ENCODE measurements around the gene MACROD1.

Gene MACROD1

DNA sequence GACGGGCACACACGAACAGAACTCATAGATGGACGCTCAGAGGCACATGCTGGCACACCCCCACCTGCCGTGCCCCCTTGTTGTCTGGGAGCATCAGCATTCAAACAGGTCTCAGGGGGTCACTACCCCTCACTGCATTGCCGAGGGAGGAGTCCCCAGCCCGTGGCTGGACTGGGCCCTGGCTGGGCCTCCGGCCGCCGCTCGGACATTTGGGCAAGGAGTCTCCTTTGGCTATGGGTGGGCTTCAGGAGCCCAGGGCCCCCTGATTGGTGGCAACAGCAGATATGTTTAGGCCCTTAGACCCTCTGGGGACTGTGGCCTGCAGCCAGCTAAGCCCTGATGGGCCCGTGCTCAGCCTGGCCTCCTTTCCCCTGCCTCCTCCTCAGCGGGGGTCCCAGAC lies 88.3 kb downstream of the MACROD1 start:
- DNase-seq (ENCODE audit: low read depth in 2 of 2) = no peak

GRCh38 chr11:64076758-64077157 lies 89.2 kb downstream of the MACROD1 start:
- DNase-seq (ENCODE audit: low read depth in 2 of 2) = no peak

- DNase-seq (ENCODE audit: low read depth in 2 of 2) = no peak
Observed at GRCh38 chr11:64074239-64074638, 91.7 kb downstream of the MACROD1 start.

GRCh38 chr11:64073542-64073941 lies 92.4 kb downstream of the MACROD1 start:
- DNase-seq (ENCODE audit: low read depth in 2 of 2) = no peak

GRCh38 chr11:64072871-64073270 lies 93.0 kb downstream of the MACROD1 start:
- no peak for DNase-seq (ENCODE audit: low read depth in 2 of 2)

- DNase-seq (ENCODE audit: low read depth in 2 of 2) = no peak
Observed at GRCh38 chr11:64072403-64072802, 93.5 kb downstream of the MACROD1 start.

DNA sequence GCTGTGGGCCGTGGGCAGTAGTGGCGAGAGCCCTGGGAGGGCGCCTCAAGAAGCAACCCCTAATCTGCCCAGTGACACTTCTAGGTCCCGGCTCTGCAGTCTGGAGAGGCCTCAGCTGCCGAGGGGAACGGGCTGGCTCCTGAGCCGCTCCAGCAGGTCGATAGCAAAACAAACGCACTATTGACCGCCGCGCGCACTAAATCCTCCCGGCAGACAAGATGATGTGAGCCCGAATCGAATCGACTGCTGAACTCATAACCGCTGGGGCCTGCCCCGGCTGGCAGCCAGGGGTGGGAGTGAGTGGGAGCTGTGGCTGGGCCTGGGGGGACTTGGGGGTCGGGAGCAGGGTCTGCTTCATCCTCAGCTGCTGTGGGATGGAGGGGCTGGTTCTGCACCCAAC lies 94.1 kb downstream of the MACROD1 start:
- no peak for DNase-seq (ENCODE audit: low read depth in 2 of 2)

DNA sequence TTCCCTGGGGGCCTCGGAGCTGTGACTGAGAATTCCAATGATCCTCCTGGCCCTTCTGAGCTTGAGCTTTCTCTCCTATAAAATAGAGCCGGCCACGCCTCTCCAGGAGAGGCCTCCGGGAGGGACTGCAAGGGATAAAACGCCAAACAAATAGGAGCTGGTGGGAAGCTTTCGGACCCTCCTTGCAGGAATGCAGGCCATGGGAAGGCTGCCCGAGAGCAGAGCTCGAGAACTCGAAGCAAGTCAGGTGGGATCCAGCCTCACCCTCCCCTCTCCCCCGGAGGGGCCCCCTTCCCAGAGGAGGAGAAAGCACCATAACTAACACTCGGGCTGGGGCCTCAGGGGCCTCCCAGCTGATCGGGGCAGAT lies 95.6 kb downstream of the MACROD1 start:
- no peak for DNase-seq (ENCODE audit: low read depth in 2 of 2)

- DNase-seq (ENCODE audit: low read depth in 2 of 2) = no peak
Observed at GRCh38 chr11:64069401-64070313, 96.3 kb downstream of the MACROD1 start.

DNA sequence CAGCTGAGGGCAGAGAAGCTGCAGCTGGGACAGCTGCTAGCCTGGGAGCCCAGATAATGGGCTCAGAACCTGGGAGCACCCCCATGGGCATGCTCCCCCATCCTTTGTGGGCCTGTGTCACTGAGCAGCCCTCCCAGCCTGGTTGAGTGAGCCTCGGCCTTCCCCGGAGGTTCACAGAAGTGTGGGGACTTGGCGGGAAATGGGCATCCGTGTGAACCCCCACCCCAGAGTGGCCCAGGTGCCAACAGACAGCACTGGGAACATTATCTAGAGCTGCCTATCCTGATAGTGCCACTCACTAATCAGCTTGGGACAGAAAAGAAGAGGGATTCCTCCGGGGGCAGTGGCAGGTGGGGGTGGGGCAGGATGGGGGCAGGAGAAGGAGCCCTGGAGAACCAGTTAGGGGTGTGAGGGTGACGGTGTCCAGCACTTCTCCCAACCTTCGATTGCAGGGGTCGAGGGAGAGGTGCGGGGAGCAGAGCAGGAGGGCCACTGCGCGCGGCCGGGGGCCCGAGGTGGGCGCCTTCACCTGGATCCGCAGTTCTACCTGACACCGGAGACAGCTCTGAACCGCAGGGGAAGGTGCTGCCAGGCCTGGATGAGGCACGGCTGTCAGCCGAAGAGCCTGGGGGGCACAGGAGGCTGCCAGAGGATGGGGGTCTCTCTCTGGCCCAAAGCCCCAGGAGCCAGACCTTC lies 97.1 kb downstream of the MACROD1 start:
- no peak for DNase-seq (ENCODE audit: low read depth in 2 of 2)

DNA sequence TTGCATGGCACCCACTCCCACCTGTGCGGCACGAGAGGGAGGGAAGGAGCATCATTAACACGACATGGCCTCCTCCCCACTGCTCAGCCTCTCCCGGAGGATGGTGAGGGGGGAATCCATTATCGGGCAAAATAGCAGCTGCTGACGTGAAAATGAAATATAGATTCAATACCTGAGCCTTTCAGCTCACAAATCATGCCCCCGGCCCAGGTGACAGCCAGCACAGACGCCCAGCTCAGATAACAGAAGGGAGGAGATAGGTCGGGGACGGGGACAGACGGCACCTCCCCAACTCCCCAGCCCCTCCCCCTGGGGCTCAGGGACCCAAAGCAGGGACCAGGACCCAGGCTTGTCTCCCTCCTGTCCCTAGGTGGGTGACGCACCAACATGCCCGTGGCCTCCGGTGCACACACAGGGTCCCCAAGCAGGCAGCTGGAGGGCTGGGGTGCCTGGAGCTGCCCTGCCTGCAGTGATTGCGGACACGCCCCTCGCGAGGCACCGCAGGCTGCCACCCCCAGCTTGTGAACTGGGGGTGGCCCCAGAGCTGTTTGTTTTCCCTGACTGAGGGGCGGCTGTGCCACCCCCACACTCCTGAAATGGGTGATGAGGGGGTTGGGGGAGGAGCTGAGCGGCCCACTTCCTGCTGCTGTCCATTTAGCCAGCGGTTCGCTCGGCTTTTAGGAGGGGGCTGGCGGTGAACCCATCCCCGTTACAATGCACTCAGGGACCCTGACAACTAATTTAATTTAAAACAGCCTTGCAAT lies 98.5 kb downstream of the MACROD1 start:
- no peak for DNase-seq (ENCODE audit: low read depth in 2 of 2)

DNA sequence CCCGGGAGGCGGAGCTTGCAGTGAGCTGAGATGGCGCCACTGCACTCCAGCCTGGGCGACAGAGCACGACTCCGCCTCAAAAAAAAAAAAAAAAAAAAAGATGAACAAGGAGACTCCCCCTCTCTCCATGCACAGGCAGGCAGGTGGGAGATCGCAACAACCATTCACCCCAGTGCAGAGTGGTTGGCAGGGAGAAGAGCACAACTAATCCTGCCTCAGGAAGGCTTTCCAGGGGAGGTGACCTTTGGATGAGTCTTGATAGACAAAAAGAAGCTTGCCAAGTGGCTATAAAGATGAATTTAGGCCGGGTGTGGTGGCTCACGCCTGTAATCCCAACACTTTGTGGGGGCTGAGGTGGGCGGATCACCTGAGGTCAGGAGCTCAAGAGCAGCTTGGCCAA lies 100.2 kb downstream of the MACROD1 start:
- DNase-seq (ENCODE audit: low read depth in 2 of 2) = no peak

- no peak for DNase-seq (ENCODE audit: low read depth in 2 of 2)
Observed at GRCh38 chr11:64065141-64065465, 100.8 kb downstream of the MACROD1 start.

GRCh38 chr11:64064374-64065140 lies 101.4 kb downstream of the MACROD1 start:
- no peak for DNase-seq (ENCODE audit: low read depth in 2 of 2)

- DNase-seq (ENCODE audit: low read depth in 2 of 2) = no peak
Observed at GRCh38 chr11:64063777-64064176, 102.1 kb downstream of the MACROD1 start.

GRCh38 chr11:64062185-64063039 lies 103.5 kb downstream of the MACROD1 start:
- DNase-seq (ENCODE audit: low read depth in 2 of 2) = no peak

DNA sequence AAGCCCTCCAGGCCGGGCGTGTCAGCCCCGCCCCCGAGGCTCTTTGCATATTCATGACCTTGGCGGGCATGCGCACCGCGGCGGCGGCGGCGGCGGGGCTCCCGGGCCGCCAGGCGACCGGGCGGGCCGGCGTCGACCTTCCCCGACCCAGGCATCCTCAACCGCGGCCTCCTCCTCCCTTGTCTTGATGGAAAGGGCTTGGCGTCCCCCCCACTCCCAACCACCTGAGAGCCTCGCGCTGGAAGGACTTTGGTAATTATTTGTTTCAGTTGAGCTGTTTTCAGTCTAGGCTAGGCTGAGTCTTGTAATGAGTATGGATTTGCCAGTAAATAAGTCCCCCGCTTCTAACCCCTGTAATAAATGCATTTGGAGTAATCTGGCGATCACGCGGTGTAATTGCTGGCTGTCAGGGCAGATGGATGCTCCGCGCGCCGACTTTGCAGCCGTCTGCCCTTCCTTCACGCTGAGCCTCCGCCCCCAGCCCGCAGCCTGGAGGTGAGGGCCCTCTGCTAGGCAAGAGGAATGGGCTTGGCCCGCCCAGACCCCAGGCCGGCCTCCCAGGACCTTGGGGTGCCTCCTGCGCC lies 105.0 kb downstream of the MACROD1 start:
- peak; percentile 32 to 33 for DNase-seq (ENCODE audit: low read depth in 2 of 2)

DNA sequence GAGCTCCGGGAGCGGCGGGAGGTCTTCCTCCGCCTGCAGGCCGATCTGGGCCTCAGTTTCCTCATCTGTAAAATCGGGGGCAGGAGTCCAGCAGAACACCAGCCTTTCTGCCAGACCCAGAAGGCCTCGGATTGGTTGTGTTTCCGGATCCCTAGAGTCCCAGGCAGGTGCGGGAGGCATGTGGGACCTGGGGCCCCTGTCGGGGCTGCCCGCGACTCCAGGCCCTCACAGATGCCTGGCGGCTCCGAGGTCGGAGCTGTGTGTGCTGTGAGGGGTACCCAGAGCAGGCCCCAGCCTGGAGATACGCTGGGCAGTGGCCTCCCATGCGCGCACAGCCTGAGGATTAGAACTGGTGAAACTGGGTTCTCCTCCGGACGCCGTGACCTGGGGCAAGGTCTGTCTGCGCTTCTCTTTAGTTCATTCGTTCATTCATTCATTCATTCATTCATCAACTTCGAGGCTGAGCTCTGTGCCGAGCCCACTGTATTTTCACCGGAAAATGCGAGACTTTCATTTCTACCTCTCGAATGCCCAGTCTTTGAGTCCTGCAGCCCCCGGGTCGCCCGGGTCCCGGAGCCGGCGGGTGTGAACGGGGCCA lies 105.6 kb downstream of the MACROD1 start:
- DNase-seq (ENCODE audit: low read depth in 2 of 2) = no peak

DNA sequence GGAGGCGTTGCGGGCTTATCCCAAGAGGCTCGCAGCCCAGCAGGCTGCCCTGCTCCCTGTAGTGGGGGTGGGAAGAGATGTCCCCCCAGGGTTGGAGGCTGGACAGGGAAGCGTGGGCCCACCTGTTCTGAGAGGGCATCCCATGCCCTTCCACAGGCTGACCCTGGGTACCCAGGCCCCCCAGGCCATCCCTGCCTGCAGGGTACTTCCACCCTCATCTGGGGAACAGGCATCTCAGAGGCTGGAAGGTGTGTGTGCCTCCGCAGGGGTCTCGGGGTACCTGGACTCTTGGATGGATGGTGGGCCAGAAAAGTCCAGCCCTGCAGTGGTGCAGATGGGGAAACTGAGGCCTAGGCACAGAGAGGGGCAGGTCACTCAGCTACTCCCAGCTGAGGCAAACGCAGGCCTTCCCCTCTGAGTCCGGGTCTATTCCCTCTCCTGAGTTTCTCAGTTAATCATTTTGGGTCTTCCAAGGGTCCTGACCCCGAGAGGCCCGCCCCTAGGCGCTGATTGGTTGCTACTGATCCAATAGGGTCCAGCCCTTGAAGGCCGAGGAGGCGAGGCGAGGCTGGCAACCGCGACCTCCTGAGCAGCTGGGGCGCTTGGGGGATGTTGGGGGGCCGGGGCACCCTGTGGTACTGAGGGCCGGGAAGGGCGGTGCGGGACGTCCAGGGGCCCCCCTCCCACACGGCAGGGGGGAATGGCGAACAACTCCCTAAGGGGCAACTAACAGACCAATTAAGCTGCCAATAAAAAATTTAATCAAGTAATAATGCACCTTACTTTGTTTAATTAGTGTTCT lies 106.4 kb downstream of the MACROD1 start:
- DNase-seq (ENCODE audit: low read depth in 2 of 2) = no peak
